DND-41 (cell line): ENCODE measurements around the gene KLHL8.

Experiments
- ATAC-seq: fragments of 200-7000 bp; cut with Tn5 transposase; 3 replicates; pipeline ENCODE4 v1.9.1; 2021; ENCODE audit warnings: low read depth; ENCODE audit not compliant: insufficient read depth
- DNase-seq: peaks from one replicate; pipeline ENCODE4 v3.0.0-alpha.2; 2020
- H2AFZ ChIP-seq: 2 replicates; pipeline ENCODE4 v1.6.0; 2012; ENCODE audit warnings: low read depth, low read length
- H3K27ac ChIP-seq: 2 replicates; pipeline ENCODE4 v1.5.1; 2012; ENCODE audit warnings: low read length, inconsistent platforms
- H3K27me3 ChIP-seq: fragments of 200-600 bp; sonication (generic); 2 replicates; pipeline ENCODE4 v1.6.0; 2012; ENCODE audit warnings: low read length, mild to moderate bottlenecking, inconsistent platforms; ENCODE audit not compliant: insufficient read depth, poor library complexity
- H3K36me3 ChIP-seq: 2 replicates; pipeline ENCODE4 v1.5.1; 2012; ENCODE audit warnings: low read length, inconsistent platforms; ENCODE audit not compliant: insufficient read depth
- H3K4me1 ChIP-seq: 2 replicates; pipeline ENCODE4 v1.5.1; 2012; ENCODE audit warnings: mild to moderate bottlenecking, low read length; ENCODE audit not compliant: insufficient read depth
- H3K4me2 ChIP-seq: 2 replicates; pipeline ENCODE4 v1.6.0; 2012; ENCODE audit warnings: mild to moderate bottlenecking, moderate library complexity, low read length, inconsistent platforms; ENCODE audit not compliant: insufficient read depth
- H3K4me3 ChIP-seq, 2 experiments: fragments of 200-600 bp in 1 of 2; shearing (Covaris generic) in 1 of 2; 2 replicates each; pipeline ENCODE4 v1.5.1; 2012 to 2016; ENCODE audit warnings: inconsistent platforms in 2 of 2, low read length in 2 of 2, mild to moderate bottlenecking in 2 of 2, low read depth in 1 of 2, moderate library complexity in 1 of 2
- H3K79me2 ChIP-seq: 2 replicates; pipeline ENCODE4 v1.6.0; 2012; ENCODE audit warnings: low read length, inconsistent platforms; ENCODE audit not compliant: insufficient read depth
- H3K9ac ChIP-seq: 2 replicates; pipeline ENCODE4 v1.6.0; 2012; ENCODE audit warnings: low read depth, mild to moderate bottlenecking, inconsistent platforms, low read length, moderate library complexity
- H3K9me3 ChIP-seq: 2 replicates; pipeline ENCODE4 v1.5.1; 2012; ENCODE audit warnings: low read length, moderate library complexity, mild to moderate bottlenecking, inconsistent platforms; ENCODE audit not compliant: insufficient read depth, severe bottlenecking
- H4K20me1 ChIP-seq: 2 replicates; pipeline ENCODE4 v1.6.0; 2012; ENCODE audit warnings: low read length; ENCODE audit not compliant: insufficient read depth
- EZH2 ChIP-seq: IDR thresholded peaks from 3 replicates; pipeline ENCODE4 v1.6.1; 2012; ENCODE audit warnings: borderline replicate concordance, low read depth, mild to moderate bottlenecking, moderate library complexity, low read length, inconsistent platforms; ENCODE audit not compliant: severe bottlenecking
- TF ChIP-seq, protein P1 (sequence below): IDR thresholded peaks from 2 replicates; pipeline ENCODE4 v1.5.1; 2012; ENCODE audit warnings: borderline replicate concordance, low read length, moderate library complexity, mild to moderate bottlenecking; ENCODE audit not compliant: poor library complexity, severe bottlenecking; ENCODE audit errors: extremely low read depth

Gene KLHL8

DNA sequence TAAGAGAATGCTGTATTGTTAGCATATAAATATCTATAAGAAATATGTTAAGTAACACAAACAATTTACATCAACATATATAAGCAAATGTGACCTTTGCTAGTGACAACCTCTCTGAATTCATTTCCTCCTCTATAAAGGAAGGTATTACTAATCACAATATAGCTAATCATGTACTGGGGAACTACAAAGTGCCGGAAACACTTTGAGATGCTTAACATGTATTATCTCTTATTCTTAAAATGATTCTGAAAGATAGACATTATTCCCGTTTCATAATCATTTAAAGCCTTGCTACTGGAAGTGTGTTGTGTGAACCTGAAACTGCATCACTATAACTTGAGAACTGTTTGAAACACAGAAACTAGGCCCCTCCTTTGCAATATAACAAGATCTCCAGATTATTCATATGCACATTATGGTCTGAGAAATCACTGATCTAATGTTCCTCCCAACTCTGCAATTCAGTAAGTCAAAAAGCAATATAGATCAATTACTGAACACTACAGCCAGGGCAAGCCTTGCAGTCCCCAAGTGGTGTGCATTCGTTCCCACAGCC lies 54.0 kb downstream of the KLHL8 start:
- Histone ChIP-seq H3K79me2 (no peaks in the 10 kb centered on the region), H3K9ac (no peak overlapping the region)
- no peak for TF ChIP-seq EZH2
- TF ChIP-seq, protein P1, sequence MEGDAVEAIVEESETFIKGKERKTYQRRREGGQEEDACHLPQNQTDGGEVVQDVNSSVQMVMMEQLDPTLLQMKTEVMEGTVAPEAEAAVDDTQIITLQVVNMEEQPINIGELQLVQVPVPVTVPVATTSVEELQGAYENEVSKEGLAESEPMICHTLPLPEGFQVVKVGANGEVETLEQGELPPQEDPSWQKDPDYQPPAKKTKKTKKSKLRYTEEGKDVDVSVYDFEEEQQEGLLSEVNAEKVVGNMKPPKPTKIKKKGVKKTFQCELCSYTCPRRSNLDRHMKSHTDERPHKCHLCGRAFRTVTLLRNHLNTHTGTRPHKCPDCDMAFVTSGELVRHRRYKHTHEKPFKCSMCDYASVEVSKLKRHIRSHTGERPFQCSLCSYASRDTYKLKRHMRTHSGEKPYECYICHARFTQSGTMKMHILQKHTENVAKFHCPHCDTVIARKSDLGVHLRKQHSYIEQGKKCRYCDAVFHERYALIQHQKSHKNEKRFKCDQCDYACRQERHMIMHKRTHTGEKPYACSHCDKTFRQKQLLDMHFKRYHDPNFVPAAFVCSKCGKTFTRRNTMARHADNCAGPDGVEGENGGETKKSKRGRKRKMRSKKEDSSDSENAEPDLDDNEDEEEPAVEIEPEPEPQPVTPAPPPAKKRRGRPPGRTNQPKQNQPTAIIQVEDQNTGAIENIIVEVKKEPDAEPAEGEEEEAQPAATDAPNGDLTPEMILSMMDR: no peak

DNA sequence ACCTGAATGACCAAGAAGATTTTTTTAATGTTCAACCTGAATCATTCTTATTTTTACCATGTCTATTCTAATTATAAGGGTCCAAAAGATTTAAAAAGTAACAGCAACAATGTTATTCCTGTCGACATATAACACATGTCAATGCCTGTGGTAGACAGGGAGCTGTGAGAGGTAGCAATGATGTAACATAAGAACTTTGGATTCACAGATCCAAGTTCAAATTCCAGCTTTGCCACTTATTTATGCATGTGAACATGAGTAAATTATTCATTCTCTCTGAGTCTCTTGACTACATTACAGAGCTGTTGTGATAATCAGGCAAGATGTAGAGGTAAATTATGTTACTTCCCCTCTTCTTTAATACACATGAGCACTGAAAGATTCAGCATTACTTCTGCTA lies 54.5 kb downstream of the KLHL8 start:
- no peak overlapping the region for H3K4me3 ChIP-seq
- ATAC-seq (no peak), DNase-seq (no peak)
- peaks cover 35% of the 10 kb centered on the region for H3K36me3 ChIP-seq
- no peaks in the 10 kb centered on the region for H3K27me3 ChIP-seq
- H3K4me2 ChIP-seq: no peak overlapping the region
- H3K9me3 ChIP-seq: no peaks in the 10 kb centered on the region
- H3K9ac ChIP-seq: no peak overlapping the region
- no peak overlapping the region for H2AFZ ChIP-seq
- TF ChIP-seq EZH2: no peak
- TF ChIP-seq, protein P1: no peak
- H4K20me1 ChIP-seq: no peaks in the 10 kb centered on the region
- no peaks in the 10 kb centered on the region for H3K4me1 ChIP-seq
- no peaks in the 10 kb centered on the region for H3K79me2 ChIP-seq
- no peak overlapping the region for H3K27ac ChIP-seq

More for the DNA sequence above, 54.0 kb downstream of the KLHL8 start:
- no peak overlapping the region for H3K27ac ChIP-seq
- no peak overlapping the region for H3K4me3 ChIP-seq
- ATAC-seq: no peak
- no peaks in the 10 kb centered on the region for H4K20me1 ChIP-seq
- H3K36me3 ChIP-seq: peaks cover 34% of the 10 kb centered on the region
- H3K4me2 ChIP-seq: no peak overlapping the region
- H3K27me3 ChIP-seq: no peaks in the 10 kb centered on the region
- DNase-seq: no peak
- no peaks in the 10 kb centered on the region for H3K4me1 ChIP-seq
- H3K9me3 ChIP-seq: no peaks in the 10 kb centered on the region
- no peak overlapping the region for H2AFZ ChIP-seq

DNA sequence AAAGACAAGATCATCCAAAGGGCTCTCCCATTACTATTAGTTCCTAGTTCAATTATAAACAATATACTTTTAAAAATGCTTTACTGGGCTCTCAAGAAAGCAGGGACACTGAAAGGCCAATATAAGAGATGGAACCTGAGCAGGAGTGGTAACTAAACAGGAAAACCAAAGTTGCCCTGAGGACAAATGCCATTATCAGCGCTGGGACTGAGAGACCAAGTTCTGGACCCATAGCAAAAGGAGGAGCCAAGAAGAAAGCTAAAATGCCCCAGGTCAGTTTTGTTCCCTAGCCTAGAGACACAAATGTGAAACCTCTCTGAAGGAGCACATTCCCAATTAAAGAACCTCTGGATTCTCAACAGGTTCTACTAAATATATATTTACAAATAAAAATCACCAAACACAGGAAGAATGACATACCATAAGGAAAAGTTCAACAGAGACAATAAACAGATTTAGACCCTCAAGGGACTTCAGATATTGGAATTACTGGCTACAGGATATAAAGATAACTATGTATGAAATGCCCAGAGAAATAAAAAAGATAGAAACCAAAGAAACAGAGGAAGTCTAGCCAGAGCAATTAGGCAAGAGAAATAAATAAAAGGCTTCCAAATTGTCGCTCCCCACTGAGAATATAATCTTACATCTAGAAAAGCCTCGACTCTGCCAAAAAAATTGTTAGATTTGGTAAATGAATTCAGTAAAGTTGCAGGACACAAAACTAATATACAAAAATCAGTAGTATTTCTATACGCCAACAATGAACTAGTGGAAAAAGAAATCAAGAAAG lies 67.1 kb downstream of the KLHL8 start:
- H2AFZ ChIP-seq: no peak overlapping the region
- H4K20me1 ChIP-seq: no peaks in the 10 kb centered on the region
- H3K4me3 ChIP-seq: no peak overlapping the region
- H3K9me3 ChIP-seq: no peaks in the 10 kb centered on the region
- H3K36me3 ChIP-seq: no peaks in the 10 kb centered on the region
- H3K27me3 ChIP-seq: no peaks in the 10 kb centered on the region
- H3K4me1 ChIP-seq: no peaks in the 10 kb centered on the region
- H3K4me2 ChIP-seq: no peak overlapping the region
- H3K79me2 ChIP-seq: no peaks in the 10 kb centered on the region
- TF ChIP-seq EZH2: no peak
- TF ChIP-seq, protein P1: no peak
- ATAC-seq (no peak), DNase-seq (no peak)
- no peak overlapping the region for H3K27ac ChIP-seq
- H3K9ac ChIP-seq: no peak overlapping the region
